CD4-positive, alpha-beta T cell treated with Interleukin-6 at 100 ng/mL for 8 hours (primary cell): ENCODE data around the gene LRRC28.
"Not testable (repeated sequence)": the region's sequence is repeated elsewhere in the genome, so short reads cannot be mapped to it uniquely, and the experiment has no call there.

ENCODE experiments used
- DNase-seq: peaks from one replicate; pipeline ENCODE4 v3.0.0-alpha.2; 2020; ENCODE audit warnings: mixed read lengths, low spot score

Gene LRRC28

DNA sequence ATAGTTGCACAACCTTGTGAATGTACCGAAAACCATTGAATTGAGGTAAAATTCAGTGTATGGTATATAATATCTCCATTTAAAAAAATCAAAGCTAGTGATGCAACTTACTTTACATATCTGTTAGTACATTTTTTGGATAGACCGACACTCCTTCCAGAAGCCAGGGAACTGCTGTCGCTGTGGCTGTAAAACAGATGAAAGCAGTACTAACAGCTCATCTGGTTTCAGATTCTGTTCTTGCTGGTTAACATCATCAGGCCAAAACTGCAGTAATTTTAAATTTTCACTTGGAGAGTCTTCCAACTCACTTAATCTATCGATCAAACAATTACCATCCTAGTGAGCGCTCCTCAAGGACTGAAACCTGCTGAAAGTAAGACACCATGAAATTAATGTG is 145.1 kb downstream of the LRRC28 start:
- no peak for DNase-seq

DNA sequence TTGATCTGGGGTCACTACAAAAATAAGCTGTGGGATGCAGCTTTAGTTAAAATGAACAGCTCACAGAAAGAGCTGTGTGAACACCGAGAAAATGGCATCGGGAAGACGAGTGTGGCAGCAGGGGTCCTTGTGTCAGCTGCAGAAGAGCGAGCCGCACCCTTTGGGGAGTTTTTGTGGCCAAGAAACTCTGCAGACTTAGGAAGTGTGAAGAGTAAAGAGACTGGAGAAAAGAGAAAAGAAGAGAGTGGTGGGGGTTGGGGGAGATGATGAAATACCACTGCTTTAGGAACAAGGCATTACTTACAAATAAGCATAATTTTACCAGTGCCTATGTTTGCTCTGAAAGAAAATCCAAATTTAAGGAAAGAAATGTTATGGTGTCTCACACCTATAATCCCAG is 147.8 kb downstream of the LRRC28 start:
- no peak for DNase-seq

DNA sequence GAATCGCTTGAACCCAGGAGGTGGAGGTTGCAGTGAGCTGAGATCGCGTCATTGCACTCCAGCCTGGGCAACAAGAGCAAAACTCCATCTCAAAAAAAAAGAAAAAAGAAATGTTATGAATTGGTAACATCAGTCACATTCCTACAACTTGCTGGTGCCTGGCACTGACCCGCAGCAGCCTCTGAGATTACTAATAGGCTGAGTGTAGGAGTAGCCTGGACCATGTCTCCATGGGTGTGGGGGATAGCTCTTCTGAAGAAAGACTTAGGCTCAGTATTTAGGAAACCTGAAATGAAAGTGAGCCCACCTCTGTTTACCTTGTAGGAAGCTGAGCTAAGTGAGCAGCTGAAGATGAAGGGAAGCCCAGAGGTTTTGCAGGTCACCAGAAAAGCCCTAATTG is 148.3 kb downstream of the LRRC28 start:
- DNase-seq, result no peak

DNA sequence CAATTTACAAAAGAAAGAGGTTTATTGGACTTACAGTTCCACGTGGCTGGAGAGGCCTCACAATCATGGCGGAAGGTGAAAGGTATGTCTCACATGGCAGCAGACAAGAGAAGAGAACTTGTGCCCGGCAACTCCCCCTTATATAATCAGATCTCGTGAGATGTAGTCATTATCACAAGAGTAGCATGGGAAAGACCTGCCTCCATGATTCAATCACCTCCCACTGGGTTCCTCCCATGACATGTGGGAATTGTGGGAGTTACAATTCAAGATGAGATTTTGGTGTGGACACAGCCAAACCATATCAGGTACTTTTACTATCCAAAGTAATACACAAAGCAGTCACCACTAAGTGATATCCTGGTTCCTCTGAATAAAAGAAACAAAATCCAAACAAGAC is 149.9 kb downstream of the LRRC28 start:
- DNase-seq, result not testable (repeated sequence)

DNA sequence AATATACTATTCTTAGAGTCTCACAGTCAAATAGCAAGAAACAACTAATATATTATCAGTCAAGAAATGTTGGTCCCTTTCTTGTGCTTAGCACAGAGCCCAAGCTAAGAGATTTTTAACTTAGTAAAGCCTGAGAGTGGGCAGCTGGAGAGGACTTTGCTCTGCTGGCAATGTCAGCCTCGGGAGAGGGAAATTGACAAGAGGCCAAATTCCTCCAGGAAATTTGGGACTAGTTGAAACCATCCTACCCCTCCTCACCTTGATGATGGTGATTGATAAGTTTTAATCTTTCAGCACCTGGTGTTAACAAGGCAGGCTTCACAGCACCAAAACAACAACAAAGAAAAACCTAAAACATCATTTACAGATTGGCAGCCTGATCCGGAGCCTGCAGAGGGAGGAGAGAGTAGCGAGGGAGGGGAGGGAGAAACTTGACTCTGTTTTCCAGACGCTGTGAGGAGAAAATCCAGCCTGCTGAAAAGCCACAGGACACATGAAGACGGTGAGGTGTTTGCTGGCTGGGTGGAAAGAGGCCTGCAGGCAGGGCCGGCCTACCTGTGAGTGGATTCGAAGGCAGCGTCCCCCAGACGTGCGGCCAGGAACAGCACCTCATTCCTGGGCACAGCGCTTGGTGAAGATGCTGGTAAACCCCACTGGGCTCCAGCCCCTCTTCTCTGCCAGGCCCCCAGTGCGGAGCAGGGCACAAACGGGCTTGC is 150.9 kb downstream of the LRRC28 start:
- DNase-seq, result no peak

DNA sequence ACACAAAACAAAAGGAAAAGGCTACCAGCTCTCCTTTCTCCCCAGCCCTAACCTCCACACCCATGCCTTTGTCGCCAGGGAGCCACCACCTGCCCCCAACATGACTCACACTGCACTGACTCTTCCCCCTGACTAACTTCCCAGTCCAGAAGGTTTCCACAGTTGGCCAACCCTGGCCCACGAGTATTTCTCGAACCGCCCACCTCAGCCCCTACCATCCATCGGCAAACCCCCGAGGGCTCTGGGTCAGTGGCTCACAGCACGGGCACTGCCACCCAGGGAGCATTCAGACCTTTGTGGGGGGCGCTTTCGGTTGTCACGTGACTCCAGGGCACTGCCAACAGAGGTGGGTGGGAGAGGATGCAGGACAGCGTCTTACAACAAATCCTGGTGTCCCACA is 152.3 kb downstream of the LRRC28 start:
- DNase-seq, result no peak

DNA sequence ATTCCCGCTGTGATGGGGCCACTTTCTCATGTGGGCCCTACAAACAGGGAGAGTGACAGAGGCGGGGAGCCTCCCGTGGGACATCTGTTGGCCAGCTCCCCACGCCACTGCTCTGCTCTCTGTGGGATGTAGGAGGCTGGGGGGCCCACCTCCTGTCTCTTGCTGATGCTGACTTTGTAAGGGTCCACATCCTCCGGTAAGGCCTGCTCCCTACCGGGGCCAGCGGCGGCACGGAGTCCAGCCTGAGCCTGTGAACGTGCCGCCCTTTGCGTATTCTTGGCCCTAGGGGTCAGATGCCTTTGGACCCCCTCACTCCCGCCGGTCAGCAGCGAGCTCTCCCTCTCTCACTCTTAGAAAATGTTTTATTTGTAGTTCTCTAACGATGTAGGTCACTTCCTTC is 153.2 kb downstream of the LRRC28 start:
- DNase-seq, result no peak

DNA sequence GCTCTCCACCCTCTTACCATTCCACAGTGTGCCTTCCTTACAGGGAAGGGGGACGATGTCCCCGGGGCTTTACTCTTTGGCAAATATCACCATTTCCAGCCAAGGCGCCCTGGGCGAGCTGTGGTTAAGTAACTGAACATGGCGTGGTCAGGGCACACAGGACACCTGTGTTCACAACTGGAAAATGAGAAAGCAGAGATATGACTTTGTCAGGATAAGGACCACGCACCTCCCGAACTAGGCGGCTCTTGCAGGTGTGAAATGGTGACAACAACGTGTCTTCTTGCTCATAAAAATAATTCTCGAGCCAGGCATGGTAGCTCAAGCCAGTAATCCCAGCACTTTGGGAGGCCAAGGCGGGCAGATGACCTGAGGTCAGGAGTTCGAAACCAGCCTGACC is 154.8 kb downstream of the LRRC28 start:
- no peak for DNase-seq

DNA sequence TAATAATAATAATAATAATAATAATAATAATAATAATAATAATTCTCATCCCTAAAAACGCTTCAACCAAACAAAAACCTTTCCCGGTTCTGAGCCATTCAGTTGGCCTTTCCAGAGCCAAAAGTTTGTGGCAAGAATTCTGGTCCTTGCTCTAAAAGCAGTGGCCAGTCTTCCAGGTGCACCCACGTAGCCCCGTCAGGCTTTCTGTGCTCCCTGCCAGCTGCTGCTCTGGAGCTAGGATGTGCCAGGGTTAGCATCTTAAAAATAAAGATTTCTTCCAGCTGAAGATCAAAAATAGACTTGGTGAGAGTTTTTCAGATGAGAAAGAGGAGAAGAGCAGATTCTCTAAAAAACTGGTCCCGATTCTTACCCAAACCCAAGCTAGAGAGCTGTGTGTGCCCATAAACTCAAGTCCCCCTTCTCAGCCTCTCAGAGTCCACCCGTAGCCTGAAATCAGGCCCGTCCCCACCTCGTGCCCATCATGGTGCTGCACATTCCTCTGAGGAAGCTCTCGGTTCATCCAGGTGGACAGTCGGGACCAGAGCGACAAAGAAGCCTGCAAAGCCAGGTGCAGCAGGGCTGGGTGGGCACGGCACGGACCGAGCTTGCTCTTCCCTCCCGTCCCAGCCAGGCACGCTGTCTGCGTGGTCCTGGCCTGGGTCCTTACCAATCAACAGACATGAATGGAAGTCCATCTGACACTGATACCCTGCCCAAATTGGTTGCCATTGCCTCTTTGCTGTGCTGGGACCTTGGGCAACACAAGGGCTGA is 155.6 kb downstream of the LRRC28 start:
- no peak for DNase-seq

DNA sequence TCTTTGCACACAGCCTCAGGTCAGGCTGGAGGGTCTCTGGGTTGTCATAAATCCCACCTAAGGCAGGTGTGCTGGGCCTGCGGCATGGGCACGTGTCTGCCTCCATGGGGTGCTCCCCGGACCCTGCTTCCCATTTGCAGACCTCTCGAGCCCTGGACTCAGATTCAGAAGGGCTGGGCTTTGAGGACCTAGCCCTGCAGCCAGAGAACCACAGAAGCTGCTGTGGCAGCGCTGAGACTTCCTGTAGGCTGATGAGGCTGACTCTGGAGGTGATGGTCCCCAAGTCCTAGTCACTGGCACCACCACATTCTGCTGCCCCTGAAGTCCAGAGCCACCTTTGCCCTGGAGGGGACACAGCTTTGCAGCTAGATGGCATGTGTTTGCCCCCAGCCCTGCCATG is 156.4 kb downstream of the LRRC28 start:
- DNase-seq, result no peak

DNA sequence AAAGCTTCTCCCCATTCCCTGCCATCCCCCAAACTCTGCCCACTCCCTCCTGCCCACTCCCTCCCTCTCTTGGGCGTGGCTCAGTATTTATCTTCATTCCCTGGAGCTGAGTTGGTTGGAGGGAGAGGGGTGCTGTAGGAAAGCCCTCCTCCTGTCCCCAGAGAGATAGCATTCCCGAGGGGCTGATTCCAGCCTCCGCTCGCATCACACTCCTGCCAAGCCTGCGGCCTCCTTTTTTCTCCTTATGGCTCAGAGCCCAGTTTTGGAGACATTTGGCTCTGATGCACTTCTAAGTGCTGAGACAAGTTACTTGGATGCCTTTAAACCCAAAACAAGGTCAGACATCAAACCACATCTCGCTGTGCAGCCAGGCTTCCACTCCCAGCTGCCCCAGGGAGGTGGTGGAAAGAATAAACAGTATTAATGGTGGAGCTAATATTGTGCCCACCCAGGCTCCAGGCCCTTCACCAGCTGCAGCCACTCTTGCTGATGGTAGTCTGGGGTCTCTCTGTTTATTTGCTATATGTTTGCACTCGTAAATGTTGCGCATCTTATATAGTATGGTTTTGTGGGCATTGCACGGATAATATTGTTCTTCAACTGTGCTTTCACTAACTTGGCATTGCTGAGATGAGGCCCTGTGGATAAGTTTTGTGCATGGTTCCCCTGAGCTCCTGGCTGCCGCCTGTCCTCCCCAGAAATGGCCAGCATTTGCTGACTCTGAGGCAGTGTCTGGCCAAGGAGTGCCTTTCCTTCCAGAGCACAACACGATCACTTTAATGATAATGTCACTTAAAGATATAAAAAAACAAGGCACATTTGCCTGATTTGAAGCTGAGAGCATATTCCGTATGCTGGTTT is 157.2 kb downstream of the LRRC28 start:
- DNase-seq, result no peak

DNA sequence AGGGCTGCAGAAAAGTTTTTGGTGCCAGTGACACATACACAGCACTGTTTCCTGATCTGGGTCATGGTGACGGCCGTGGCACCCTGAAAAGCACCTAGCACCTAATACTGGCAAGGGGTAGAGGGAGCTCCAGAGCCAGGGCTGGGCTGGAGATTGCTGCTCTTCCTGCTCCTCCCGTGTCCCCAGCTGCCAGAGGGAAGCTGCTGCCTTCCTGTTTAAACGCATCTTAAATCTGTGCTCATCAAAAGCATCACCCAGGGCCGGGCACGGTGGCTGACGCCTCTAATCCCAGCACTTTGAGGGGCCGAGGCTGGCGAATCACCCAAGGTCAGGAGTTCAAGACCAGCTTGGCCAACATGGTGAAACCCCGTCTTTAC is 157.8 kb downstream of the LRRC28 start:
- peak; percentile 61 for DNase-seq

DNA sequence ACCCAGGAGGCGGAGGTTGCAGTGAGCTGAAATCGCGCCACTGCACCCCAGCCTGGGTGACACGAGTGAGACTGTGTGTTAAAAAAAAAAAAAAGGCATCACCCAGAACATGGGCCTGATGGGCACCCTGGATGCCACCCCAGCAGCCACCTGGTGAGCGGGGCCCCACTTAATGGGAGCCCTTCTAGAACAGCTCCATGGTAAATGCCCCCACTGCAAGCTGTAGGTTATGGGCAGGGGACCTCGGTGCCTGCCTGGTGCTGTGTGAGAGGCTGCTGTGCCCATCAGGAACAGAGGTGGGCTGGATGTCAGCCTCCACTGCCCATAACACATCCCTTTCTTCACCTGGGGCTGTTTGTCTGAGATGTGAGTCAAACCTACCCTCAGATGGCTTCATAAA is 158.3 kb downstream of the LRRC28 start:
- DNase-seq, result no peak

DNA sequence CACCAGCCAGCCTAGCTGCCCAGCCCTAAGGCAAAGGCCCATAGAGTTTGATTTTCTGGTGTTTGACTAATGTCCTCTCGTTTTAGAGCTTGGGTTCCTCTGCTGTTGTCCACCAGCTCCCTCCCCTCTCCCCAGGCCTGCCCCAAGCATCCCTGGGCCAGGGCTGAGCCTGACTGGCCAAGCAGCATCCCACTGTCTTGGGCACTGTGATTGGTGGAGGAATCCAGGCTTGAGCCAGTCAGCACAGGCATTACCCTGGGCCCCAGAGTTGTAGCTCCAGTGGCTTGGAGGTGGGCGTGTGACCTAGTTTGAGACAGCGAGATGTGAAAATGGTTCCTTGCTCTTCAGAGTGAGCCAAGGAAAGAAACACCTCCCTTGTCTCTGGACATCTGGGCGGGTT is 159.2 kb downstream of the LRRC28 start:
- DNase-seq, result no peak

DNA sequence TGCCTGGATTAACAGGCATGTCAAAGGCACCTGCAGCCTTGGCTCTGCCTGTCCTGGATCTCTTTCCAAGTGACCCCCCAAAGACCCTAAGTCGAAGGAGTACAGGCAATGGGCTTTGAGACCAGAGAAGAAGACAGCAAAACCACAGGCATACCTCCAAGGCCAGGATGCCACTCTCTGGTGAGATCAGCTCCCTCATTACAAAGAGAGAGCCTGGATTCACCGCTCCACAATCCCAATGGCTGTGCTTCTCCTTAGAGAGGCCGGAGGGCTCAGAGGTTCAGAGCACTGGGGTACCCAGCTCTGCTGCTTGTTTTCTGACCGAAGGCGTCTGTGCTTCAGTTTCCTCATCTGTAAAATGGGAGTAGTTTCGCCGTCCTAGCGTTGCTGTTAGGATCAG is 160.0 kb downstream of the LRRC28 start:
- no peak for DNase-seq

DNA sequence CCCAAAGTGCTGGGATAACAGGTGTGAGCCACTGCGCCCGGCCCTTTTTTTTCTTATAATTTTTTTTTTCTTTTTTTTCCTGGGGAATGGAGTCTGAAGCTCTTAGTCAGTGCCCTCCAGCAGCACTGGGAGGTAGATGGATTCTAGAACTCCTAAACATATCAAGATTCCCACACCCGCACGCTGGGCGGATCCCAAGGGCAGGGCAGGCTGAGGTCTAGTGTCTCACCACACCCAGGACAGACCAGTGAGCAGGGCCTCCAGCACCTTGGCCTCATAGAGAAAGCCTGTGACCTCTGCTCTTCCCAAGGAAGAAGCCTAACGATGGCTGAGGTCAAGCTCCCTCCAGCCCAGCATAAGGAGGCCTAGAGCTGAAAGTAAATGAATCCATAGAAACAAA is 160.8 kb downstream of the LRRC28 start:
- DNase-seq, result no peak

DNA sequence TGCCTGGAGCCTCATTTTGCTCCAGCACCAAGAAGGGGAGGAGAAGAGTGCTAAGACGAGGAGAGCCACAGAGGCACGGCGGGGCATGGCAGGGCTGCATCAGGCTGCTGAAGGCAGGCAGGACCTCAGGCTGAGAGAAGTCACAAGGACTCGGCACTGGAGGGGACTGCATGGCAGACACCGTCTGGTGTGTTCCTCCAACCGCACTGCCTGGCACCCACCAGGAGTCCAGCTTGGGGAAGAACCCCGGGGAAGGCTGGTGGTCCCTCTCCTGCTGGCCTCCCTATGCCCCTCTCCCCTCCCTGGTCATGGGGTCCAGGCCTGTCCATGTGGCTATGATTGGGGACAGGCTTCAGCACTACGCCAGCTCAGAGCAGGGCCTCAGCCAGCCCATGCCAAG is 161.3 kb downstream of the LRRC28 start:
- no peak for DNase-seq

DNA sequence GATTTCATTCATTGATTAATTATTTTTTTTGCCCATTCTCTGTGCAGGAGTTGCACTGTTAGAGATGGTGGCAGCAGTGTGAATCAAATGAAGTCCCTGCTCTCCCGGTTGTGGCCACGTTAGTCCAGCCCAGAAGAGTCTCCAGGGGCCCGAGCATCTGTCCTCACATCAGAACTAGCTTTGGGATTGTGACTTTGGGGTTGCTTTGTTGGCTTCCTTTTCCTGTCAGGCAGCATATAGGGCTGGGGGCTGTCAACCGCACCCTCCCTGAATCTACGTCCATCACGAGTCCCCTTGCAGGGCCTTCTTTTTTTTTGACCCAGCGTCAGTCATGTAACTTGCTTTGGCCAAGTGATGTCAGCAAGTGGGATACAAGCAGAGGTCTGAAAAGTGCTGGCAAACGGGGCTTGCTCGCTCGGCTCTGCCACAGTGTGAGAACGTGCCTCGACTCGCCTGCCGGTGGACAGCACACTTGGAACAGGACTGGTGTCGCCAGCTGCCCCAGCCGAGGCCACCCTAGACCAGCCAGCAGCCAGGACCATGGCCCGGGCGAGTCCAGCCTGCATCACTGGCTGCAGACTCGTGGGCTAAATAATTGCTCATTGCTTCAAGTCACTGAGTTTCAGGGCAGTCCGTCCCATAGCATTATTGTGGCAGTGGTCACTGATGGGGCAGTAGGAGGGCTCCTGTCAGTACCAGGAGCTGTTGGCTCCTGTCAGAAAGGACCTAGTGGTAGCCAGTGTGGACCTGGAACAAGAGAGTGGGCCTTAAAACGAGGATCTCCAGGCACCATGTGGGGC is 162.9 kb downstream of the LRRC28 start:
- DNase-seq, result no peak

DNA sequence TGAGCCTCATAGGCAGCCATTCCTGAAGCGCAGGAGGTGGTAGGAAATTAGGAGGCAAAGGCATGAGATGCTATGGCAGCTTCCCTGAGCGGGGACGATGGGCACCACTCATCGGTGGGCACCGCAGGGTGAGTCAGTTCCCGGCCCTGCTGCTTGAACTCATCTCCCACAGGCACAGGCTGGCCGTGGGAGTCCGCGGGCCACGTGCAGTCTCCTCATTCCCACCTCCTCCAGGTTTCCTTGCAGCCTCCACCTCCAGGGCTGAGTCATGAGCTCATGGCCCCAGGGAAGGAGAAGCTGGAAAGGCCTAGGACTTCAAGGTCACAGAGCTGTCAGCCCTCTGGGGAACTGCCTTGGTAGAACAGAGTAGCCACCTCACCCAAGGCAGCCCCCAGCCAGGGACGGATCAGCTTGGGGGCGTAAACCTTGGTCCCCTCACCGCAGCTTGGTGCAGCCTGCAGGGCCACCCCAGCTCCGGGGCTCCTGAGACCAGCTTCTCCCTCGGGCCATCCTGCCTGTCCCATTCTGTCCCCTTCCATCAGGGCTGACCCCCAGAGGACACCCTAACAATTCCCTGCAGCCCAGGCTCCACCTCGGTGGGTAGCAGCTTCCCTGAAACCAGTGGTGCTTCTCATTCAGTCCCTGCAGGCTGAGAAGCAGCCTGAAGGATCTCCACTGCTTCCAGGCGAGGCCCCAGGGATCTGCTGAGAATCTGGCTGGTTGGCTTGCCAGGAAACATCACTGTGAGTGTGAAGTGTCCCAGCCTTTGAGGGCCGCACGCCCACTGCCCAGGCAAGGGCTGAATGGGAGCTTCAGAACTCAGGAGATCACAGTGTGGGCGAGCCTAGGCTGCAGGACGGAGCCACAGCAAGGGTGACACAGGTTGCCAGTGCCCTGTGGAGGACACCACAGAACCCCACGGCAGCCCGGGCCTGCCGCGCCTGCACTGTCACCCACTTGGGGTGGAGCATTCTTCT is 163.8 kb downstream of the LRRC28 start:
- no peak for DNase-seq
